ENCODE results near the gene FTO. TPM values are rescaled to one million over a fixed set of nuclear protein-coding genes. Genes with fewer than 3 reads are reported as not detected.
A peak's percentile ranks its signal among the peaks of the same experiment; 100 is the strongest.

Gene FTO
- total and polyA plus RNA-seq, 2 of the 13 experiments (the other 11 are each of a cell fraction or from before 2014, with no cell fraction given), result 41.6 to 55.8 TPM

GRCh38 chr16:54163197-54163843, 459.4 kb downstream of the FTO start (continued):
- TF ChIP-seq, protein P1, sequence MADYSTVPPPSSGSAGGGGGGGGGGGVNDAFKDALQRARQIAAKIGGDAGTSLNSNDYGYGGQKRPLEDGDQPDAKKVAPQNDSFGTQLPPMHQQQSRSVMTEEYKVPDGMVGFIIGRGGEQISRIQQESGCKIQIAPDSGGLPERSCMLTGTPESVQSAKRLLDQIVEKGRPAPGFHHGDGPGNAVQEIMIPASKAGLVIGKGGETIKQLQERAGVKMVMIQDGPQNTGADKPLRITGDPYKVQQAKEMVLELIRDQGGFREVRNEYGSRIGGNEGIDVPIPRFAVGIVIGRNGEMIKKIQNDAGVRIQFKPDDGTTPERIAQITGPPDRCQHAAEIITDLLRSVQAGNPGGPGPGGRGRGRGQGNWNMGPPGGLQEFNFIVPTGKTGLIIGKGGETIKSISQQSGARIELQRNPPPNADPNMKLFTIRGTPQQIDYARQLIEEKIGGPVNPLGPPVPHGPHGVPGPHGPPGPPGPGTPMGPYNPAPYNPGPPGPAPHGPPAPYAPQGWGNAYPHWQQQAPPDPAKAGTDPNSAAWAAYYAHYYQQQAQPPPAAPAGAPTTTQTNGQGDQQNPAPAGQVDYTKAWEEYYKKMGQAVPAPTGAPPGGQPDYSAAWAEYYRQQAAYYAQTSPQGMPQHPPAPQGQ (CRISPR knock-in tag; IDR thresholded peaks at IDR 0.05; ENCODE audit: borderline replicate concordance), result no peak
- TF ChIP-seq ZNF33A (CRISPR knock-in tag; IDR thresholded peaks at IDR 0.05; ENCODE audit: borderline replicate concordance) (no peak), ZNF792 (CRISPR knock-in tag; IDR thresholded peaks at IDR 0.05) (no peak), HNRNPL (IDR thresholded peaks at IDR 0.05; ENCODE audit: low read depth, low read length) (no peak), NONO (IDR thresholded peaks at IDR 0.05) (no peak), NONO (CRISPR knock-in tag; conservative IDR thresholded peaks at IDR 0.05) (0 out of 2 replicates have a peak, but pooled peaks have one; percentile 21)
- TF ChIP-seq, protein P2, sequence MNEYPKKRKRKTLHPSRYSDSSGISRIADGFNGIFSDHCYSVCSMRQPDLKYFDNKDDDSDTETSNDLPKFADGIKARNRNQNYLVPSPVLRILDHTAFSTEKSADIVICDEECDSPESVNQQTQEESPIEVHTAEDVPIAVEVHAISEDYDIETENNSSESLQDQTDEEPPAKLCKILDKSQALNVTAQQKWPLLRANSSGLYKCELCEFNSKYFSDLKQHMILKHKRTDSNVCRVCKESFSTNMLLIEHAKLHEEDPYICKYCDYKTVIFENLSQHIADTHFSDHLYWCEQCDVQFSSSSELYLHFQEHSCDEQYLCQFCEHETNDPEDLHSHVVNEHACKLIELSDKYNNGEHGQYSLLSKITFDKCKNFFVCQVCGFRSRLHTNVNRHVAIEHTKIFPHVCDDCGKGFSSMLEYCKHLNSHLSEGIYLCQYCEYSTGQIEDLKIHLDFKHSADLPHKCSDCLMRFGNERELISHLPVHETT (CRISPR knock-in tag; conservative IDR thresholded peaks at IDR 0.05), result no peak
- TF ChIP-seq, protein P3, sequence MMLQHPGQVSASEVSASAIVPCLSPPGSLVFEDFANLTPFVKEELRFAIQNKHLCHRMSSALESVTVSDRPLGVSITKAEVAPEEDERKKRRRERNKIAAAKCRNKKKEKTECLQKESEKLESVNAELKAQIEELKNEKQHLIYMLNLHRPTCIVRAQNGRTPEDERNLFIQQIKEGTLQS (CRISPR knock-in tag; IDR thresholded peaks at IDR 0.05), result no peak
- TF ChIP-seq, protein P4, sequence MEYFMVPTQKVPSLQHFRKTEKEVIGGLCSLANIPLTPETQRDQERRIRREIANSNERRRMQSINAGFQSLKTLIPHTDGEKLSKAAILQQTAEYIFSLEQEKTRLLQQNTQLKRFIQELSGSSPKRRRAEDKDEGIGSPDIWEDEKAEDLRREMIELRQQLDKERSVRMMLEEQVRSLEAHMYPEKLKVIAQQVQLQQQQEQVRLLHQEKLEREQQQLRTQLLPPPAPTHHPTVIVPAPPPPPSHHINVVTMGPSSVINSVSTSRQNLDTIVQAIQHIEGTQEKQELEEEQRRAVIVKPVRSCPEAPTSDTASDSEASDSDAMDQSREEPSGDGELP (IDR thresholded peaks at IDR 0.05; ENCODE audit: borderline replicate concordance, low read depth), result no peak
